K562 (cell line): Measurements from ENCODE around the gene BLCAP. TPM values are rescaled to one million over a fixed set of nuclear protein-coding genes. Genes with fewer than 3 reads are reported as not detected.
A peak's percentile ranks its signal among the peaks of the same experiment; 100 is the strongest.

Experiments used
- CCNT2 ChIP-seq: IDR thresholded peaks from 2 replicates; pipeline ENCODE4 v1.6.1; 2011; ENCODE audit warnings: borderline replicate concordance, low read depth, mild to moderate bottlenecking, moderate library complexity, mixed read lengths, low read length; ENCODE audit not compliant: insufficient read length; ENCODE audit errors: extremely low read depth
- FOXA3 ChIP-seq, 2 experiments: fragments of 450-650 bp in 1 of 2; sonication (generic) in 1 of 2; formaldehyde crosslinking; IDR thresholded peaks in 1 of 2; conservative IDR thresholded peaks in 1 of 2; 2 replicates each; pipeline versions ENCODE4 v1.4.0 to v1.8.0; 2020 to 2022; ENCODE audit warnings: mild to moderate bottlenecking in 2 of 2, missing genetic modification reagents in 1 of 2
- GABPB2 ChIP-seq: fragments of 250-450 bp; sonication (Bioruptor Pico); conservative IDR thresholded peaks from 2 replicates; pipeline ENCODE4 v1.5.1; 2021; ENCODE audit warnings: mild to moderate bottlenecking
- KLF1 ChIP-seq: fragments of 450-650 bp; IDR thresholded peaks from 2 replicates; pipeline ENCODE4 v1.6.1; 2016; ENCODE audit warnings: missing genetic modification characterization, missing compliant biosample characterization
- MXI1 ChIP-seq: IDR thresholded peaks from 2 replicates; pipeline ENCODE4 v1.6.1; 2011; ENCODE audit warnings: low read depth, mild to moderate bottlenecking, improper control_type of control experiment, low read length
- NFE2L1 ChIP-seq: fragments of 450-650 bp; IDR thresholded peaks from 2 replicates; pipeline ENCODE4 v1.6.1; 2016; ENCODE audit warnings: missing genetic modification characterization, low read depth, mild to moderate bottlenecking, missing compliant biosample characterization, moderate library complexity, borderline replicate concordance
- NFXL1 ChIP-seq: fragments of 450-650 bp; formaldehyde crosslinking; IDR thresholded peaks from 2 replicates; pipeline ENCODE4 v1.4.0; 2021; ENCODE audit warnings: mild to moderate bottlenecking
- POLR2AphosphoS5 ChIP-seq: IDR thresholded peaks from 2 replicates; pipeline ENCODE4 v1.6.1; 2011; ENCODE audit warnings: mild to moderate bottlenecking, low read depth, low read length, moderate library complexity; ENCODE audit not compliant: control insufficient read depth, insufficient read depth
- POLR2B ChIP-seq: fragments of 450-650 bp; IDR thresholded peaks from 2 replicates; pipeline ENCODE4 v1.6.1; 2018; ENCODE audit warnings: low read depth; ENCODE audit not compliant: partially characterized antibody
- RHOXF2B ChIP-seq: fragments of 250-450 bp; sonication (Bioruptor Pico); conservative IDR thresholded peaks from 2 replicates; pipeline ENCODE4 v1.5.1; 2021
- SMAD3 ChIP-seq: fragments of 450-650 bp; formaldehyde crosslinking; conservative IDR thresholded peaks from 2 replicates; pipeline ENCODE4 v1.4.0; 2020; ENCODE audit warnings: mild to moderate bottlenecking
- SOX6 ChIP-seq: fragments of 450-650 bp; IDR thresholded peaks from 2 replicates; pipeline ENCODE4 v1.6.1; 2014; ENCODE audit warnings: mild to moderate bottlenecking
- U2AF2 ChIP-seq: fragments of 200-400 bp; formaldehyde crosslinking; optimal IDR thresholded peaks from 2 replicates; pipeline ENCODE3; 2017; ENCODE audit warnings: low read depth, mild to moderate bottlenecking, low read length
- ZNF41 ChIP-seq: fragments of 250-450 bp; sonication (Bioruptor Pico); conservative IDR thresholded peaks from 2 replicates; pipeline ENCODE4 v1.4.0; 2020; ENCODE audit warnings: mild to moderate bottlenecking
- ZNF561 ChIP-seq: fragments of 450-650 bp; formaldehyde crosslinking; conservative IDR thresholded peaks from 2 replicates; pipeline ENCODE4 v1.4.0; 2020; ENCODE audit warnings: mild to moderate bottlenecking, moderate library complexity
- ZNF589 ChIP-seq: fragments of 200-800 bp; sonication (Bioruptor generic); IDR thresholded peaks from 2 replicates; pipeline ENCODE4 v1.6.1; 2016; ENCODE audit warnings: low read depth, missing genetic modification characterization, missing compliant biosample characterization
- ZNF764 ChIP-seq: fragments of 250-450 bp; sonication (Bioruptor Pico); IDR thresholded peaks from 2 replicates; pipeline ENCODE4 v1.4.0; 2020; ENCODE audit warnings: low read depth, mild to moderate bottlenecking, moderate library complexity
- polyA plus RNA-seq, 8 experiments: library from polyadenylated mRNA; depleted of rRNA in 4 of 8; stranded (reverse) in 5 of 8; unstranded in 3 of 8; fragments of >200 nt; fragmentation: Nextera tagmentation in 2 of 8; fragmentation: Illumina TruSeq in 1 of 8; extraction: Ambion mirVana in 2 of 8; extraction: Trizol in 1 of 8; gene quantifications; 2 replicates each; pipeline versions ENCODE4 v1.2.1 to v1.2.3, GENCODE V29; 2011 to 2014; ENCODE audit warnings: inconsistent platforms in 1 of 8, missing spikeins in 1 of 8
- total RNA-seq, 7 experiments: library from RNA; depleted of rRNA in 6 of 7; stranded (reverse); fragments of >200 nt in 6 of 7; fragmentation: Illumina TruSeq in 2 of 7; extraction: Trizol in 2 of 7; gene quantifications; 2 replicates each; pipeline versions ENCODE4 v1.2.1 to v1.2.3, GENCODE V29; 2011 to 2021; ENCODE audit warnings: low replicate concordance in 1 of 7
- TF ChIP-seq, protein P1 (sequence below): fragments of 450-650 bp; IDR thresholded peaks from 2 replicates; pipeline ENCODE4 v1.6.1; 2016; ENCODE audit warnings: antibody characterized with exemption
- TF ChIP-seq, protein P2 (sequence below): sonication (generic); IDR thresholded peaks from 2 replicates; pipeline ENCODE4 v1.6.1; 2016
- TF ChIP-seq, protein P3 (sequence below), 3 experiments: fragments of 200-800 bp in 1 of 3; fragments of 250-450 bp in 1 of 3; fragments of 450-650 bp in 1 of 3; sonication (Bioruptor Pico) in 1 of 3; sonication (Bioruptor generic) in 1 of 3; formaldehyde crosslinking in 1 of 3; IDR thresholded peaks; 2 replicates each; pipeline versions ENCODE4 v1.6.1 to v1.8.0; 2016 to 2022; ENCODE audit warnings: mild to moderate bottlenecking in 2 of 3, missing genetic modification characterization in 2 of 3, missing compliant biosample characterization in 1 of 3, moderate library complexity in 1 of 3
- TF ChIP-seq, protein P4 (sequence below): sonication (generic); formaldehyde crosslinking; IDR thresholded peaks from 2 replicates; pipeline ENCODE4 v1.9.0; 2022; ENCODE audit warnings: mild to moderate bottlenecking, missing genetic modification reagents
- TF ChIP-seq, protein P5 (sequence below): fragments of 250-450 bp; sonication (Bioruptor Pico); IDR thresholded peaks from 2 replicates; pipeline ENCODE4 v1.9.0; 2021; ENCODE audit warnings: mild to moderate bottlenecking

The BLCAP gene
- total and polyA plus RNA-seq, 9 of the 15 experiments (the other 6 are each of a cell fraction or from before 2014, with no cell fraction given), result 16.9 to 41.5 (median 27.6) TPM

DNA sequence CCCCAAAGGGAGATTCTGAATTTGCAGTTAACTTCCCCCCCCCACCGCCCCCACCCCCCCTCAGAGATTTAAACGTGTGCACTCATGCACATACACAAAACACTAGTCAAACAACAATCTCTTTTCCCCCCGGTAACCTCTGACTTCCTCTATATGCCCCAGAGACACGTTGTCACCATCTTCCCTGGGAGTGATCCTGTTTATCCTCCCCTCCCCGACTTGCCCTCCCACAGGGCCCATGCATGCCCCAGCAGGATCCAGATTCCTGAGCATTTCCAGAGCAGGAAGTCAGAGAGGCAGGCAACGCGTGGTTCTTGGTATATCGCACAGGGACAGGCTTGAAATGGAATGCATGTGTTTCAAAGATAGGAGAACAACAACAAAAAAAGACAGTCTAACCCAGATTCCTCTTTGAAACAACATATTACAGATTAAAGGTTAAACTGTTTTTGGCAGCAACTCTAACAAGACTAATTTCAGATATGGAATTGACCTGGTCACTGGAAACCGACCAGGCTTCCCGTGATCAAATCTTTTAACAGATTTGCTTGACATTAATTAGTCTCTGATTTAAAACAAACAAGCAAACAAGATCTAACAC lies 1.3 kb downstream of the BLCAP start (continued):
- TF ChIP-seq, protein P1, sequence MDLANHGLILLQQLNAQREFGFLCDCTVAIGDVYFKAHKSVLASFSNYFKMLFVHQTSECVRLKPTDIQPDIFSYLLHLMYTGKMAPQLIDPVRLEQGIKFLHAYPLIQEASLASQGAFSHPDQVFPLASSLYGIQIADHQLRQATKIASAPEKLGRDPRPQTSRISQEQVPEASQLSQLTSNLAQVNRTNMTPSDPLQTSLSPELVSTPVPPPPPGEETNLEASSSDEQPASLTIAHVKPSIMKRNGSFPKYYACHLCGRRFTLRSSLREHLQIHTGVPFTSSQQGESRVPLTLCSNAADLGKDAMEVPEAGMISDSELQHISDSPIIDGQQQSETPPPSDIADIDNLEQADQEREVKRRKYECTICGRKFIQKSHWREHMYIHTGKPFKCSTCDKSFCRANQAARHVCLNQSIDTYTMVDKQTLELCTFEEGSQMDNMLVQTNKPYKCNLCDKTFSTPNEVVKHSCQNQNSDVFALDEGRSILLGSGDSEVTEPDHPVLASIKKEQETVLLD, result no peak
- no peak for TF ChIP-seq ZNF764 (CRISPR knock-in tag)
- TF ChIP-seq, protein P2, sequence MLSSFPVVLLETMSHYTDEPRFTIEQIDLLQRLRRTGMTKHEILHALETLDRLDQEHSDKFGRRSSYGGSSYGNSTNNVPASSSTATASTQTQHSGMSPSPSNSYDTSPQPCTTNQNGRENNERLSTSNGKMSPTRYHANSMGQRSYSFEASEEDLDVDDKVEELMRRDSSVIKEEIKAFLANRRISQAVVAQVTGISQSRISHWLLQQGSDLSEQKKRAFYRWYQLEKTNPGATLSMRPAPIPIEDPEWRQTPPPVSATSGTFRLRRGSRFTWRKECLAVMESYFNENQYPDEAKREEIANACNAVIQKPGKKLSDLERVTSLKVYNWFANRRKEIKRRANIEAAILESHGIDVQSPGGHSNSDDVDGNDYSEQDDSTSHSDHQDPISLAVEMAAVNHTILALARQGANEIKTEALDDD, result peak; percentile 62; the same call in 1 of the 2 replicates
- TF ChIP-seq ZNF589 (CRISPR knock-in tag), result no peak
- TF ChIP-seq POLR2B, result no peak
- TF ChIP-seq, protein P3, sequence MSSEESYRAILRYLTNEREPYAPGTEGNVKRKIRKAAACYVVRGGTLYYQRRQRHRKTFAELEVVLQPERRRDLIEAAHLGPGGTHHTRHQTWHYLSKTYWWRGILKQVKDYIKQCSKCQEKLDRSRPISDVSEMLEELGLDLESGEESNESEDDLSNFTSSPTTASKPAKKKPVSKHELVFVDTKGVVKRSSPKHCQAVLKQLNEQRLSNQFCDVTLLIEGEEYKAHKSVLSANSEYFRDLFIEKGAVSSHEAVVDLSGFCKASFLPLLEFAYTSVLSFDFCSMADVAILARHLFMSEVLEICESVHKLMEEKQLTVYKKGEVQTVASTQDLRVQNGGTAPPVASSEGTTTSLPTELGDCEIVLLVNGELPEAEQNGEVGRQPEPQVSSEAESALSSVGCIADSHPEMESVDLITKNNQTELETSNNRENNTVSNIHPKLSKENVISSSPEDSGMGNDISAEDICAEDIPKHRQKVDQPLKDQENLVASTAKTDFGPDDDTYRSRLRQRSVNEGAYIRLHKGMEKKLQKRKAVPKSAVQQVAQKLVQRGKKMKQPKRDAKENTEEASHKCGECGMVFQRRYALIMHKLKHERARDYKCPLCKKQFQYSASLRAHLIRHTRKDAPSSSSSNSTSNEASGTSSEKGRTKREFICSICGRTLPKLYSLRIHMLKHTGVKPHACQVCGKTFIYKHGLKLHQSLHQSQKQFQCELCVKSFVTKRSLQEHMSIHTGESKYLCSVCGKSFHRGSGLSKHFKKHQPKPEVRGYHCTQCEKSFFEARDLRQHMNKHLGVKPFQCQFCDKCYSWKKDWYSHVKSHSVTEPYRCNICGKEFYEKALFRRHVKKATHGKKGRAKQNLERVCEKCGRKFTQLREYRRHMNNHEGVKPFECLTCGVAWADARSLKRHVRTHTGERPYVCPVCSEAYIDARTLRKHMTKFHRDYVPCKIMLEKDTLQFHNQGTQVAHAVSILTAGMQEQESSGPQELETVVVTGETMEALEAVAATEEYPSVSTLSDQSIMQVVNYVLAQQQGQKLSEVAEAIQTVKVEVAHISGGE (CRISPR knock-in tag; IDR thresholded peaks at IDR 0.05), result peak in 1 of 3 experiments; percentile 70; a peak in 2 of 6 replicates
- TF ChIP-seq NFE2L1 (tag), result no peak
- TF ChIP-seq KLF1 (tag), result no peak
- TF ChIP-seq POLR2AphosphoS5, result 0 out of 2 replicates have a peak, but pooled peaks have one; percentile 60
- TF ChIP-seq CCNT2, result peak; percentile 17
- peak; percentile 53; the same call in 1 of the 2 replicates for TF ChIP-seq MXI1
- no peak for TF ChIP-seq ZNF561 (CRISPR knock-in tag)
- TF ChIP-seq SMAD3 (CRISPR knock-in tag), result no peak
- TF ChIP-seq, protein P4, sequence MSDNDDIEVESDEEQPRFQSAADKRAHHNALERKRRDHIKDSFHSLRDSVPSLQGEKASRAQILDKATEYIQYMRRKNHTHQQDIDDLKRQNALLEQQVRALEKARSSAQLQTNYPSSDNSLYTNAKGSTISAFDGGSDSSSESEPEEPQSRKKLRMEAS (CRISPR knock-in tag), result peak; percentile 40; the same call in 1 of the 2 replicates
- TF ChIP-seq RHOXF2B (CRISPR knock-in tag), result no peak
- TF ChIP-seq GABPB2 (CRISPR knock-in tag), result no peak
- no peak for TF ChIP-seq NFXL1 (CRISPR knock-in tag)
- TF ChIP-seq, protein P5, sequence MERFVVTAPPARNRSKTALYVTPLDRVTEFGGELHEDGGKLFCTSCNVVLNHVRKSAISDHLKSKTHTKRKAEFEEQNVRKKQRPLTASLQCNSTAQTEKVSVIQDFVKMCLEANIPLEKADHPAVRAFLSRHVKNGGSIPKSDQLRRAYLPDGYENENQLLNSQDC (CRISPR knock-in tag), result no peak
- peak; percentile 89 for TF ChIP-seq SOX6
- no peak for TF ChIP-seq U2AF2
- TF ChIP-seq FOXA3 (CRISPR knock-in tag; conservative IDR thresholded peaks at IDR 0.05 in 1 of 2, IDR thresholded peaks at IDR 0.05 in 1 of 2), result peak in 1 of 2 experiments; percentile 86; a peak in 2 of 4 replicates
- no peak for TF ChIP-seq ZNF41 (CRISPR knock-in tag)
